A549 (cell line): ENCODE data around the gene COPZ1.

Experiments used
- CTCF ChIP-seq: fragments of >200 bp; sonication (Bioruptor Twin); formaldehyde crosslinking; IDR thresholded peaks from 3 replicates; pipeline ENCODE4 v1.5.1; 2016
- RFX5 ChIP-seq: fragments of 450-650 bp; IDR thresholded peaks from 2 replicates; pipeline ENCODE4 v1.7.1; 2014; ENCODE audit warnings: antibody characterized with exemption, mild to moderate bottlenecking, moderate library complexity

GRCh38 chr12:54329759-54330158, 4.8 kb downstream of the COPZ1 start:
- no peak for TF ChIP-seq RFX5
- no peak for TF ChIP-seq CTCF
